Measurements from ENCODE around the gene SLC16A2.

The SLC16A2 gene

DNA sequence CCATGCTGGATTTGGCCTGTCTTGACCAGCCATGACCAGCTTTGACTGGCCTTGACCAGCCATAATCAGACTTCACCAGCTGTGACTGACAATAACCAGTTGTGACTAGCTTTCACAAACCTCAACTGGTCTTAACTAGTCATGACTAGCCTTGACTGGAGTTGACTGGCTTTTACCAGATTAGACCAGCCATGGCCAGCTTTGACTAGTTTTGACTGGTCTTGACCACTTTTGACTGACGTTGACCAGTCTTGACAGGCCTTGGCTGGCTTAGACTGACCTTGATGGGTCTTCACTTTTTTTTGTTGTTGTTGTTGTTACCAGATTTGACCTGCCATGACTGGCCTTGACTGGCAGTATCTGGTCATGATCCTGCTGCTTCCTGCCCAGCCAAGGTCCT, 125.7 kb downstream of the SLC16A2 start:
- Mint-ChIP-seq H3K27ac (no peak overlapping the region), H3K27me3 (ENCODE audit: low read depth) (no peaks in the 10 kb centered on the region), H3K4me1 (ENCODE audit: low read depth) (peaks cover 6% of the 10 kb centered on the region), H3K36me3 (ENCODE audit: low read depth) (no peaks in the 10 kb centered on the region), H3K9me3 (no peaks in the 10 kb centered on the region), H3K4me3 (no peak overlapping the region)
- DNase-seq (ENCODE audit: low spot score), result no peak

DNA sequence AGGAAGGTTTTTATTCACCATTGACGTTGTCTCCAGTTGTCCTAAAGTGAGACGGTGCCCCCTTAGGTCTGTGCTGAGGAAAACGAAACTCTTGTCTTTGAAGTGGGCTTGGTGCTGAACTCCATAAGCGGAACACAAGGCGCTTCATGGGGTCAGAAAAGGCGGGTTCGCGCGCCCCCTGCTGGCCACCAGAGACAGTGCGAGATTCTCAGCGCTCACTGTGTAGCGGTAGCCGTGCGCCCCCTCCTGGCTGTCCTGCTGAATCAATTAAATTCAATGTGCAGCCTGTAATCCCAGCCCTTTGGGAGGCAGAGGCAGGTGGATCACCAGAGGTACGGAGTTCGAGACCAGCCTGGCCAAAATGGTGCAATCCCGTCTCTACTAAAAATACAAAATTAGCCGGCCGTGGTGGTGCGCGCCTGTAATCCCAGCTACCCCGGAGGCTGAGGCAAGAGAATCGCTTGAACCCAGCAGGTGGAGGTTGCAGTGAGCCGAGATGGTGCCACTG, 129.1 kb downstream of the SLC16A2 start:
- Mint-ChIP-seq H3K9me3 (no peaks in the 10 kb centered on the region), H3K27me3 (ENCODE audit: low read depth) (no peaks in the 10 kb centered on the region), H3K36me3 (ENCODE audit: low read depth) (no peaks in the 10 kb centered on the region), H3K27ac (no peak overlapping the region), H3K4me3 (peak overlapping the region; percentile 65), H3K4me1 (ENCODE audit: low read depth) (peaks cover 6% of the 10 kb centered on the region)
- peak; percentile 70 for DNase-seq (ENCODE audit: low spot score)

DNA sequence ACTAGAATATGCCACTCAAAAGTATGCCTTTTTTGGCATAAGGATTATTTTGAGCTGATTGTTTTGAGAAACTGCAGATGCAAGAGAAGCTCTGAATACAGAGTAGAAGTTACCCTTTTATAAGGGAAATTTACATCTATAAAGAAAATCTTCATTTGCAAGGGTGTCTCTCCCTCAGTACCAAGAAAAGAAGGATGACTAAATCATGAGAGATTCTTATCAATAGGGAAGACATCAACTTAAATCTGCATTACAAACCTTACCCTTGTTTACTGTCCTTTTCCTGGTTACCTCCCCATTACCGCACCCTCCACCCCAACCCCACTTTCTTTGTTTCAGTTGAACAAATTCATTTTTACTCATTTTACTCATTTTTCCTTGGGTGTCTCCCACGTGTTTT, 130.6 kb downstream of the SLC16A2 start:
- Mint-ChIP-seq H3K9me3 (no peaks in the 10 kb centered on the region), H3K4me1 (ENCODE audit: low read depth) (peaks cover 9% of the 10 kb centered on the region), H3K36me3 (ENCODE audit: low read depth) (no peaks in the 10 kb centered on the region), H3K27me3 (ENCODE audit: low read depth) (no peaks in the 10 kb centered on the region), H3K4me3 (no peak overlapping the region), H3K27ac (no peak overlapping the region)
- no peak for DNase-seq (ENCODE audit: low spot score)

DNA sequence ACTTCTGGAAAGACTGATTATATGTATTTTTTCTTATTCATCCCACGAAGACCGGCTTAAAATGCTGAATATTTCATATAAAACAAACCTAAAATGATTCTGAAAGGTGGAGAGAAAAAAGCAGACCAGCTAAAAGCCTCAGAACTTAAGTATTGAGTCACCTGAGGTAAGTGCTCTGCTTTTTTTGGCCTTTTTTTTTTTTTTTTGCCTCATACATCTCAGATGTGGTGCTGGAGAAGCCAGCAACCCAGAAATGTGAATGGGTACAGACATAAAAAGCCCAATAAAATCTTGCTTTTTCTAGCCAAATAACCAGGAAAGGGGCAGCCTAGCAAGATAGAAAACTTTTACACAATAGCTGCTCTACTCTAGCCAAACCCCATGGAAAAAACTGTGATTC, 136.1 kb downstream of the SLC16A2 start:
- Mint-ChIP-seq H3K4me1 (ENCODE audit: low read depth) (peaks cover 3% of the 10 kb centered on the region), H3K36me3 (ENCODE audit: low read depth) (no peaks in the 10 kb centered on the region), H3K27ac (no peak overlapping the region), H3K27me3 (ENCODE audit: low read depth) (no peaks in the 10 kb centered on the region), H3K9me3 (no peaks in the 10 kb centered on the region), H3K4me3 (no peak overlapping the region)
- no peak for DNase-seq (ENCODE audit: low spot score)

DNA sequence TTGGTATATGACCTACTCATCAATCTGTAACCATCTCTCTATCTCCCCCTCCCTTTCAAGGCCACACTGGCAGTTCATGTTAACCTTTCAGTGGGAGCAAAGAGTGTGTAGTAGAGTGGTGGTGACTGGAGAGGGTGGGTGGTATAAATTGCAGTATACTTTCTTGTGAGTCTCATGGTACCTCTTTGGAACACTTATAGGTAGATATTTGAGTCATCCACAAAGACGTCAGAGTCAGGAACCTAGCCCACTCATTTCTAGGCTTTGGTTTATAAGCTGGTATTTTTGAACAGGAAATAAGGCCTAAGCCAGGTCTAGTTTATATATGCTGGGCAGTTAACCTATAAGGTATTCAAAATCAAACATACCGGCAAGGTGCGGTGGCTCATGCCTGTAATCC, 156.8 kb downstream of the SLC16A2 start:
- Mint-ChIP-seq H3K36me3 (ENCODE audit: low read depth) (peaks cover 10% of the 10 kb centered on the region), H3K27me3 (ENCODE audit: low read depth) (no peaks in the 10 kb centered on the region), H3K27ac (no peak overlapping the region), H3K4me3 (no peak overlapping the region), H3K9me3 (no peaks in the 10 kb centered on the region), H3K4me1 (ENCODE audit: low read depth) (peaks cover 2% of the 10 kb centered on the region)
- DNase-seq (ENCODE audit: low spot score), result peak; percentile 21

DNA sequence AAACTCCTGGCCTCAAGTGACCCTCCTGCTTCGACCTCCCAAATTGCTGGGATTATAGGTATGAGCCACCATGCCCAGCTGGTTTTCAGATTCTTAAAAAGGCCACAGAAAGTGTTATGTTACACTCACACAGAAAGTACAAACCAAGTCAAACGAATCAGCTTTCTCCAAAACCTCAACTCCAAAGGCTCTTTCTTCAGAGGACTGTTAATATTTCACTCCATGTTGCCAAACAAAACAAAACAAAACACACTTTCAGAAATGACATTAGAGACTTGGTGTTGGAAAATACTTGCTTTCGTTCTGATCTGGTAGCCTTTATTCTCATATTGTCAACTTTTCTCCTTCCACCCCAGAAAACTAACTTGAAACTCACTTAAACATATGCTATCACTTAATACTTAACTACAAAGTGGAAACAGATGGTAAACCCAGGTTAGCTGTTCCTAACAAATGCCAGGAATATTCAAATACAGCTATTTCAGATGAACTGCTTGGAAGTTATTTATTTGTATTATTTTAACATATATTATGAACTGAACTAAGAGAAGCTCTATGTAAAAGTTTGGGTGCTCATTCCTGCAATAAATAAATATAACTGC, 158.4 kb downstream of the SLC16A2 start:
- H3K36me3 Mint-ChIP-seq (ENCODE audit: low read depth), result peaks cover 13% of the 10 kb centered on the region
- no peaks in the 10 kb centered on the region for H3K27me3 Mint-ChIP-seq (ENCODE audit: low read depth)
- H3K9me3 Mint-ChIP-seq, result no peaks in the 10 kb centered on the region
- no peak overlapping the region for H3K27ac Mint-ChIP-seq
- H3K4me1 Mint-ChIP-seq (ENCODE audit: low read depth), result peaks cover 2% of the 10 kb centered on the region
- DNase-seq (ENCODE audit: low spot score), result no peak
- H3K4me3 Mint-ChIP-seq, result no peak overlapping the region
